ENCODE measurements around the gene SPATA7. TPM values are rescaled to one million over a fixed set of nuclear protein-coding genes. Genes with fewer than 3 reads are reported as not detected.

The SPATA7 gene
- total and polyA plus RNA-seq, 2 of the 4 experiments (the other 2 are of a cell fraction) = 6.6 to 10.0 TPM

DNA sequence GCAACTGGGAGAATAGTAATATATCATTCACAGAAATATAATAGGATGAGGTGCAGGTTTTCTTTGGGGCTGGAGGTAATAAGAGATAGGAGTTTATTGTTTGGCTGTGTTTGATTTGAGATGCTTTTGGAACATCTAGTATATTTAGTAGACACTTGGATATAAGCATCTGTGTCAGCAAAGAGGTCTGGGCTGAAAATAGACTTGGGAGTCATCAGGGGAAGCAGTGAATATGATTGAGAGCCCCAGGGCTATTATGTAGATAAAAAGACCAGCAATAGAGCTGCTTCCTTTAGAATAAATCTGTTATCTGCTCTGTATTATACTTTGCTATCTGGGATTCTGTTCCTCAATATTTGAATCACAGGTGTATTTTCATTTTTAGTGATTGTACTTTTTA, 36.6 kb downstream of the SPATA7 start:
- H2AFZ ChIP-seq (replicated peaks; ENCODE audit: low read length, poor library complexity) = no peak overlapping the region
- H4K5ac ChIP-seq (ENCODE audit: low read depth, low read length) = no peak overlapping the region
- no peak overlapping the region for H2AK5ac ChIP-seq (ENCODE audit: low read depth, low read length)
- peaks cover 0 to 5% of the 10 kb centered on the region in 2 experiments; a peak in 2 of 4 replicates for H3K79me1 ChIP-seq (ENCODE audit: low read depth in 1 of 2, low read length in 2 of 2)
- no peak overlapping the region for H3K18ac ChIP-seq (ENCODE audit: low read depth, low read length)
- H3K4ac ChIP-seq (ENCODE audit: low read depth, low read length) = no peak overlapping the region
- H3K9me1 ChIP-seq (ENCODE audit: insufficient read depth, low read length) = peaks cover 2% of the 10 kb centered on the region; the same call in 1 of the 2 replicates
- in situ Hi-C loops (cut with MboI; ENCODE audit: low sequenced_read_pairs) (no loop called here), intact Hi-C loops (cut with micrococcal nuclease) (no loop called here), dilution Hi-C loops (cut with HindIII; ENCODE audit: low sequenced_read_pairs, unreplicated experiment) (no loop called here)
- ATAC-seq (ENCODE audit: low read depth) (no peak), DNase-seq (no peak)
- TF ChIP-seq, protein P1, sequence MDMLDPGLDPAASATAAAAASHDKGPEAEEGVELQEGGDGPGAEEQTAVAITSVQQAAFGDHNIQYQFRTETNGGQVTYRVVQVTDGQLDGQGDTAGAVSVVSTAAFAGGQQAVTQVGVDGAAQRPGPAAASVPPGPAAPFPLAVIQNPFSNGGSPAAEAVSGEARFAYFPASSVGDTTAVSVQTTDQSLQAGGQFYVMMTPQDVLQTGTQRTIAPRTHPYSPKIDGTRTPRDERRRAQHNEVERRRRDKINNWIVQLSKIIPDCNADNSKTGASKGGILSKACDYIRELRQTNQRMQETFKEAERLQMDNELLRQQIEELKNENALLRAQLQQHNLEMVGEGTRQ (IDR thresholded peaks at IDR 0.05; ENCODE audit: low read depth, low read length) = no peak
- no peak for TF ChIP-seq MAFK (IDR thresholded peaks at IDR 0.05; ENCODE audit: low read depth, low read length)
- TF ChIP-seq NFE2L2 (IDR thresholded peaks at IDR 0.05; ENCODE audit: low read depth, low read length) = no peak
- TF ChIP-seq SMC3 (IDR thresholded peaks at IDR 0.05; ENCODE audit: low read depth, low read length) = no peak
- TF ChIP-seq, protein P2, sequence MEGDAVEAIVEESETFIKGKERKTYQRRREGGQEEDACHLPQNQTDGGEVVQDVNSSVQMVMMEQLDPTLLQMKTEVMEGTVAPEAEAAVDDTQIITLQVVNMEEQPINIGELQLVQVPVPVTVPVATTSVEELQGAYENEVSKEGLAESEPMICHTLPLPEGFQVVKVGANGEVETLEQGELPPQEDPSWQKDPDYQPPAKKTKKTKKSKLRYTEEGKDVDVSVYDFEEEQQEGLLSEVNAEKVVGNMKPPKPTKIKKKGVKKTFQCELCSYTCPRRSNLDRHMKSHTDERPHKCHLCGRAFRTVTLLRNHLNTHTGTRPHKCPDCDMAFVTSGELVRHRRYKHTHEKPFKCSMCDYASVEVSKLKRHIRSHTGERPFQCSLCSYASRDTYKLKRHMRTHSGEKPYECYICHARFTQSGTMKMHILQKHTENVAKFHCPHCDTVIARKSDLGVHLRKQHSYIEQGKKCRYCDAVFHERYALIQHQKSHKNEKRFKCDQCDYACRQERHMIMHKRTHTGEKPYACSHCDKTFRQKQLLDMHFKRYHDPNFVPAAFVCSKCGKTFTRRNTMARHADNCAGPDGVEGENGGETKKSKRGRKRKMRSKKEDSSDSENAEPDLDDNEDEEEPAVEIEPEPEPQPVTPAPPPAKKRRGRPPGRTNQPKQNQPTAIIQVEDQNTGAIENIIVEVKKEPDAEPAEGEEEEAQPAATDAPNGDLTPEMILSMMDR (conservative IDR thresholded peaks at IDR 0.05; ENCODE audit: low read depth, low read length) = no peak
- TF ChIP-seq MXI1 (IDR thresholded peaks at IDR 0.05; ENCODE audit: borderline replicate concordance, low read depth, low read length) = no peak
- no peak for TF ChIP-seq FOS (IDR thresholded peaks at IDR 0.05; ENCODE audit: low read depth, low read length)
- TF ChIP-seq RCOR1 (IDR thresholded peaks at IDR 0.05; ENCODE audit: insufficient replicate concordance, low read length) = no peak
- H3K4me1 ChIP-seq (ENCODE audit: control insufficient read depth, insufficient read depth, low read length) = peaks cover 3% of the 10 kb centered on the region
- H2AK9ac ChIP-seq (replicated peaks; ENCODE audit: low read depth, low read length, poor library complexity) = no peak overlapping the region
- H3K36me3 ChIP-seq (ENCODE audit: control insufficient read depth, insufficient read depth, low read length) = peaks cover 11% of the 10 kb centered on the region
- CTCF ChIA-PET = no interaction called here
- H4K8ac ChIP-seq (ENCODE audit: low read depth in 2 of 2, low read length in 2 of 2) = no peak overlapping the region
- BruUV-seq (replicated peaks) = no TSS peak
- H3K27me3 ChIP-seq (ENCODE audit: control insufficient read depth, insufficient read depth, low read length) = no peaks in the 10 kb centered on the region
- H3K23ac ChIP-seq (ENCODE audit: low read depth, low read length) = no peak overlapping the region
- H2BK5ac ChIP-seq (ENCODE audit: low read depth, low read length, poor library complexity, severe bottlenecking) = no peak overlapping the region
- no peak overlapping the region for H4K91ac ChIP-seq (ENCODE audit: insufficient read depth, low read depth, low read length)
- no peak overlapping the region for H3K27ac ChIP-seq (ENCODE audit: insufficient read depth, low read length)
- peaks cover 8% of the 10 kb centered on the region for H3K9me3 ChIP-seq (ENCODE audit: control insufficient read depth, insufficient read depth, low read length)
- POLR2A ChIA-PET (ENCODE audit: unreplicated experiment) = no interaction called here
- no peak overlapping the region for H2BK20ac ChIP-seq (ENCODE audit: low read depth, low read length)
- H3K4me3 ChIP-seq (ENCODE audit: insufficient read depth, low read depth, low read length) = no peak overlapping the region
- H3K9ac ChIP-seq (ENCODE audit: low read depth, low read length) = no peak overlapping the region
- H3K4me2 ChIP-seq (ENCODE audit: low read depth, low read length) = no peak overlapping the region
- H3K14ac ChIP-seq (replicated peaks; ENCODE audit: low read depth, low read length) = no peak overlapping the region
- H2BK120ac ChIP-seq (ENCODE audit: low read depth, low read length) = no peak overlapping the region
- no peaks in the 10 kb centered on the region for H4K20me1 ChIP-seq (ENCODE audit: insufficient read depth, low read length)
- no peak overlapping the region for H2BK15ac ChIP-seq (ENCODE audit: low read depth, low read length)
- no peak overlapping the region for H3K56ac ChIP-seq (ENCODE audit: extremely low read depth, insufficient read depth, low read length)
